ENCODE measurements around the gene ARHGAP24. TPM values are rescaled to one million over a fixed set of nuclear protein-coding genes. Genes with fewer than 3 reads are reported as not detected.
A peak's percentile ranks its signal among the peaks of the same experiment; 100 is the strongest.

The ARHGAP24 gene
- total RNA-seq, 1 donor from 2014 or later = 15.0 TPM

- Mint-ChIP-seq H3K36me3 (peaks cover 8% of the 10 kb centered on the region), H3K4me3 (no peak overlapping the region), H3K9me3 (peaks cover 3% of the 10 kb centered on the region), H3K27me3 (ENCODE audit: low read depth) (no peaks in the 10 kb centered on the region), H3K4me1 (peaks cover 9% of the 10 kb centered on the region), H3K27ac (no peak overlapping the region)
- no peak for DNase-seq (ENCODE audit: low spot score in 2 of 2, unreplicated experiment in 2 of 2)
- TF ChIP-seq, protein P1, sequence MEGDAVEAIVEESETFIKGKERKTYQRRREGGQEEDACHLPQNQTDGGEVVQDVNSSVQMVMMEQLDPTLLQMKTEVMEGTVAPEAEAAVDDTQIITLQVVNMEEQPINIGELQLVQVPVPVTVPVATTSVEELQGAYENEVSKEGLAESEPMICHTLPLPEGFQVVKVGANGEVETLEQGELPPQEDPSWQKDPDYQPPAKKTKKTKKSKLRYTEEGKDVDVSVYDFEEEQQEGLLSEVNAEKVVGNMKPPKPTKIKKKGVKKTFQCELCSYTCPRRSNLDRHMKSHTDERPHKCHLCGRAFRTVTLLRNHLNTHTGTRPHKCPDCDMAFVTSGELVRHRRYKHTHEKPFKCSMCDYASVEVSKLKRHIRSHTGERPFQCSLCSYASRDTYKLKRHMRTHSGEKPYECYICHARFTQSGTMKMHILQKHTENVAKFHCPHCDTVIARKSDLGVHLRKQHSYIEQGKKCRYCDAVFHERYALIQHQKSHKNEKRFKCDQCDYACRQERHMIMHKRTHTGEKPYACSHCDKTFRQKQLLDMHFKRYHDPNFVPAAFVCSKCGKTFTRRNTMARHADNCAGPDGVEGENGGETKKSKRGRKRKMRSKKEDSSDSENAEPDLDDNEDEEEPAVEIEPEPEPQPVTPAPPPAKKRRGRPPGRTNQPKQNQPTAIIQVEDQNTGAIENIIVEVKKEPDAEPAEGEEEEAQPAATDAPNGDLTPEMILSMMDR (IDR thresholded peaks at IDR 0.05; ENCODE audit: unreplicated experiment) = peak; percentile 86
Measured at GRCh38 chr4:86043755-86044592, 569.0 kb downstream of the ARHGAP24 start.

DNA sequence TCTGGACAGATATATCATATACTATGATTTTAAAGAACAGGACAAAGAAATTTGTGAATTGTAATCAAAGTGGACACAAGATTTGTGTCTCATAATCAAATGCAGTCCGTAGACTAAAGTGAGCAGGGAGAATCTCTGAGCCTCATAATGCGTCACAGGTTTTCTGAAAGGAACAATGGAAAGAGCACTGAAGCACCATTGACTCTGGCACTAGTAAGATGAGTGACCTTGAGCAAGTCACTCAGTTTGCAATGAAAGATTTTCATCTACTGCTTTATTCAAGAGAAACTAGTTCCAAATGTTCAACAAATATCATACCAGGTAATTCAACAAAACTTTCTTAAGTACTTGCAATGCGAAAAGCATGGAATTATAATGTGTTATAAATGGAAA is 569.6 kb downstream of the ARHGAP24 start:
- Mint-ChIP-seq H3K27ac (no peak overlapping the region), H3K4me1 (peaks cover 10% of the 10 kb centered on the region), H3K9me3 (peaks cover 3% of the 10 kb centered on the region), H3K27me3 (ENCODE audit: low read depth) (no peaks in the 10 kb centered on the region), H3K4me3 (no peak overlapping the region), H3K36me3 (peaks cover 8% of the 10 kb centered on the region)
- DNase-seq (ENCODE audit: low spot score in 2 of 2, unreplicated experiment in 2 of 2) = no peak
- TF ChIP-seq, protein P1 (IDR thresholded peaks at IDR 0.05; ENCODE audit: unreplicated experiment) = no peak

DNA sequence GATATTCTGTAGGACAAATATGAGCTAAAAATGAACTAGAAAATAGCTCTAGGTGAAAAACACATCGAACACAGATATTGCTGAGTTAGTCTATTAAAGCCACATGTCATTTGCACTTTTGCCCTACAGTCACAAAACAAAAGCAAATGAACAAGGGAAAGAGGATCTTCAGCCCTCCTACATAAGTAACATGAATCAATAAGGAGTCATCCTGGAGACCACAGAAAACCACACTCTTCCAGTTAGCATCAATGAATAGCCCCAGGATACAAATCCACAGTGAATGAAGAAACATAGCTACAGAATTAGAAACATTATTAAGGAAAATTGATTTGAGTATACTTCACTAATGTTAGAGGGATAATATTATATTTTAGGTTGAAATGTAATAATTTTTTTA is 573.5 kb downstream of the ARHGAP24 start:
- no peak for DNase-seq (ENCODE audit: low spot score in 2 of 2, unreplicated experiment in 2 of 2)
- Mint-ChIP-seq H3K4me1 (peaks cover 10% of the 10 kb centered on the region), H3K27me3 (ENCODE audit: low read depth) (no peaks in the 10 kb centered on the region), H3K4me3 (no peak overlapping the region), H3K27ac (no peak overlapping the region), H3K9me3 (no peaks in the 10 kb centered on the region), H3K36me3 (no peaks in the 10 kb centered on the region)
- TF ChIP-seq, protein P1 (IDR thresholded peaks at IDR 0.05; ENCODE audit: unreplicated experiment) = no peak

- H3K9me3 Mint-ChIP-seq = no peaks in the 10 kb centered on the region
- TF ChIP-seq, protein P1 (IDR thresholded peaks at IDR 0.05; ENCODE audit: unreplicated experiment) = no peak
- H3K27ac Mint-ChIP-seq = no peak overlapping the region
- peaks cover 23% of the 10 kb centered on the region for H3K4me1 Mint-ChIP-seq
- H3K27me3 Mint-ChIP-seq (ENCODE audit: low read depth) = no peaks in the 10 kb centered on the region
- H3K36me3 Mint-ChIP-seq = no peaks in the 10 kb centered on the region
- no peak overlapping the region for H3K4me3 Mint-ChIP-seq
- DNase-seq (ENCODE audit: low spot score in 2 of 2, unreplicated experiment in 2 of 2) = no peak
Measured at GRCh38 chr4:86050496-86050895, 575.5 kb downstream of the ARHGAP24 start.

Small RNA genes within 50 kb of the gene (microRNA-seq; reads per million reads assigned to microRNA genes)
- gene MIR4451 = not detected

Measured in mesothelial cell of epicardium (in vitro differentiated cells).